K562 (cell line): ENCODE results near the gene ABI3BP. TPM values are rescaled to one million over a fixed set of nuclear protein-coding genes. Genes with fewer than 3 reads are reported as not detected.

ENCODE experiments used
- ATAC-seq: fragments of 200-7000 bp; cut with Tn5 transposase; 3 replicates; pipeline ENCODE4 v1.9.1; 2020; ENCODE audit warnings: moderate library complexity
- BruUV-seq: library from RNA; stranded (reverse); fragments of 400-500 nt; replicated peaks from 2 replicates; lab custom pipeline; 2021; lab: Mats Ljungman, UMichigan
- CTCF ChIA-PET: fragments of 300-600 bp; formaldehyde crosslinking; extraction: SDS; loops from one replicate; lab custom pipeline; 2021; ENCODE audit warnings: low intra/inter-chr PET ratio; lab: Yijun Ruan, JAX
- POLR2A ChIA-PET: fragments of 300-600, 350-650 bp; sonication (Branson Sonifier 250); formaldehyde crosslinking; extraction: SDS; loops from one replicate; lab custom pipeline; 2021; ENCODE audit warnings: antibody characterized with exemption, inconsistent platforms; lab: Yijun Ruan, JAX
- DNase-seq, 4 experiments: peaks; one replicate each; pipeline versions ENCODE4 v3.0.0 to v3.0.0-alpha.2; 2011 to 2018; ENCODE audit warnings: low spot score in 3 of 4, mixed read lengths in 3 of 4; ENCODE audit errors: extremely low read depth in 1 of 4
- FAIRE-seq: peaks from 2 replicates; lab custom pipeline; 2011; peaks lifted over from hg19 to GRCh38; lab: Jason Lieb, UNC
- H2AFZ ChIP-seq: 2 replicates; pipeline ENCODE4 v1.6.0; 2011; ENCODE audit warnings: low read depth, low read length, control low read depth, inconsistent platforms
- H3K27ac ChIP-seq: fragments of 200-600 bp; 3 replicates; pipeline ENCODE4 v1.8.0; 2011; ENCODE audit warnings: low read depth, mild to moderate bottlenecking, control low read depth, inconsistent platforms, low read length, moderate library complexity, mixed read lengths; ENCODE audit errors: extremely low read depth
- H3K27me3 ChIP-seq, 2 experiments: fragments of 300-600 bp in 1 of 2; 2 replicates in 1 of 2; 3 replicates in 1 of 2; pipeline versions ENCODE4 v1.6.0 to v1.8.0; 2011; ENCODE audit warnings: inconsistent platforms in 2 of 2, low read length in 2 of 2, mild to moderate bottlenecking in 1 of 2, mixed read lengths in 1 of 2, moderate library complexity in 1 of 2; ENCODE audit not compliant: control insufficient read depth in 2 of 2, insufficient read depth in 2 of 2
- H3K36me3 ChIP-seq: fragments of 300-600 bp; 3 replicates; pipeline ENCODE4 v1.8.0; 2011; ENCODE audit warnings: mild to moderate bottlenecking, low read length, inconsistent platforms; ENCODE audit not compliant: control insufficient read depth, insufficient read depth
- H3K4me1 ChIP-seq, 2 experiments: fragments of 200-600 bp in 1 of 2; replicated peaks in 1 of 2; 2 replicates in 1 of 2; 3 replicates in 1 of 2; pipeline versions ENCODE4 v1.5.1 to v1.8.0; 2011; ENCODE audit warnings: inconsistent platforms in 2 of 2, low read length in 2 of 2, mild to moderate bottlenecking in 1 of 2, mixed read lengths in 1 of 2, moderate library complexity in 1 of 2; ENCODE audit not compliant: control insufficient read depth in 2 of 2, insufficient read depth in 2 of 2
- H3K4me2 ChIP-seq: 2 replicates; pipeline ENCODE4 v1.6.1; 2011; ENCODE audit warnings: low read length, control low read depth, inconsistent platforms, mixed read lengths; ENCODE audit not compliant: insufficient read depth
- H3K4me3 ChIP-seq: fragments of 200-600 bp; sonication (generic), shearing (Covaris generic); 2 replicates; pipeline ENCODE4 v1.5.1; 2016; ENCODE audit warnings: control low read depth, inconsistent platforms
- H3K79me2 ChIP-seq: fragments of 200-600 bp; 3 replicates; pipeline ENCODE4 v1.8.0; 2011; ENCODE audit warnings: low read length, inconsistent platforms; ENCODE audit not compliant: control insufficient read depth, insufficient read depth
- H3K9ac ChIP-seq, 2 experiments: 2 replicates each; pipeline versions ENCODE4 v1.6.0 to v1.6.1; 2011; ENCODE audit warnings: low read depth in 2 of 2, low read length in 2 of 2, control low read depth in 1 of 2, inconsistent platforms in 1 of 2, mild to moderate bottlenecking in 1 of 2, mixed read lengths in 1 of 2; ENCODE audit not compliant: insufficient read depth in 1 of 2
- H3K9me1 ChIP-seq: one replicate; pipeline ENCODE4 v1.6.0; 2011; ENCODE audit warnings: inconsistent platforms, mild to moderate bottlenecking, low read length, moderate library complexity; ENCODE audit not compliant: control insufficient read depth, insufficient read depth
- H3K9me3 ChIP-seq: replicated peaks from 2 replicates; pipeline ENCODE4 v1.5.1; 2011; ENCODE audit warnings: low read depth, low read length, inconsistent platforms; ENCODE audit not compliant: control insufficient read depth, insufficient read depth
- H4K20me1 ChIP-seq: replicated peaks from 2 replicates; pipeline ENCODE4 v1.6.1; 2011; ENCODE audit warnings: low read length, inconsistent platforms, mixed read lengths; ENCODE audit not compliant: control insufficient read depth, insufficient read depth
- ADNP ChIP-seq: fragments of 200-800 bp; sonication (Bioruptor generic); IDR thresholded peaks from 2 replicates; pipeline ENCODE4 v1.6.1; 2016; ENCODE audit warnings: missing genetic modification characterization, missing compliant biosample characterization
- BCOR ChIP-seq: fragments of 450-650 bp; IDR thresholded peaks from 2 replicates; pipeline ENCODE4 v1.6.1; 2016
- DACH1 ChIP-seq: fragments of 450-650 bp; IDR thresholded peaks from 2 replicates; pipeline ENCODE4 v1.6.1; 2018; ENCODE audit not compliant: partially characterized antibody
- DPF2 ChIP-seq: fragments of 450-650 bp; IDR thresholded peaks from 2 replicates; pipeline ENCODE4 v1.6.1; 2016
- ILK ChIP-seq: fragments of 450-650 bp; IDR thresholded peaks from 2 replicates; pipeline ENCODE4 v1.6.1; 2016; ENCODE audit warnings: missing genetic modification characterization, low read depth, mild to moderate bottlenecking, missing compliant biosample characterization, moderate library complexity, borderline replicate concordance
- KDM4B ChIP-seq, 2 experiments: fragments of 450-650 bp in 1 of 2; sonication (generic) in 1 of 2; IDR thresholded peaks; 2 replicates each; pipeline ENCODE4 v1.6.1; 2016 to 2017; ENCODE audit warnings: borderline replicate concordance in 2 of 2, antibody characterized with exemption in 1 of 2, low read depth in 1 of 2, mild to moderate bottlenecking in 1 of 2
- KLF1 ChIP-seq: fragments of 450-650 bp; IDR thresholded peaks from 2 replicates; pipeline ENCODE4 v1.6.1; 2016; ENCODE audit warnings: missing genetic modification characterization, missing compliant biosample characterization
- SMAD2 ChIP-seq: fragments of 150-350 bp; IDR thresholded peaks from 2 replicates; pipeline ENCODE4 v1.6.1; 2014; ENCODE audit warnings: low read depth, mild to moderate bottlenecking, low read length
- SOX6 ChIP-seq: fragments of 450-650 bp; IDR thresholded peaks from 2 replicates; pipeline ENCODE4 v1.6.1; 2014; ENCODE audit warnings: mild to moderate bottlenecking
- SP1 ChIP-seq: sonication (generic); formaldehyde crosslinking; IDR thresholded peaks from 2 replicates; pipeline ENCODE4 v1.8.1; 2022; ENCODE audit warnings: mild to moderate bottlenecking, missing genetic modification reagents
- SRSF9 ChIP-seq: fragments of 200-400 bp; formaldehyde crosslinking; IDR thresholded peaks from 2 replicates; pipeline ENCODE4 v1.6.1; 2017; ENCODE audit warnings: low read depth, low read length, borderline replicate concordance
- TEAD1 ChIP-seq, 2 experiments: fragments of 450-650 bp in 1 of 2; sonication (generic) in 1 of 2; formaldehyde crosslinking; IDR thresholded peaks; 2 replicates each; pipeline versions ENCODE4 v1.4.0 to v1.8.0; 2020 to 2022; ENCODE audit warnings: mild to moderate bottlenecking in 2 of 2, missing genetic modification reagents in 1 of 2
- TEAD4 ChIP-seq, 2 experiments: sonication (generic) in 1 of 2; formaldehyde crosslinking in 1 of 2; IDR thresholded peaks; 2 replicates each; pipeline versions ENCODE4 v1.6.1 to v1.8.0; 2012 to 2022; ENCODE audit warnings: borderline replicate concordance in 1 of 2, inconsistent platforms in 1 of 2, low read length in 1 of 2, mild to moderate bottlenecking in 1 of 2, missing genetic modification reagents in 1 of 2
- ZNF174 ChIP-seq: fragments of 250-450 bp; sonication (Bioruptor Pico); IDR thresholded peaks from 2 replicates; pipeline ENCODE4 v1.4.0; 2020; ENCODE audit warnings: mild to moderate bottlenecking
- ZNF431 ChIP-seq: sonication (generic); formaldehyde crosslinking; IDR thresholded peaks from 2 replicates; pipeline ENCODE4 v1.8.0; 2022; ENCODE audit warnings: mild to moderate bottlenecking, missing genetic modification reagents
- WGBS: fragments of 100-300 bp; shearing (Covaris generic); methylation state at CpG from one replicate; pipeline ENCODE4 v1.1.6; 2016; ENCODE audit warnings: low coverage, mixed read lengths; ENCODE audit not compliant: insufficient coverage; ENCODE audit errors: missing lambda C conversion rate; 5-methylcytosine and 5-hydroxymethylcytosine counted together
- in situ Hi-C: fragments of 300-500 bp; cut with MboI; formaldehyde crosslinking; loops from 4 replicates; pipeline ENCODE4 v1.15.0; 2018; ENCODE audit warnings: inconsistent platforms, mixed read lengths
- intact Hi-C: fragments of 100-400 bp; cut with micrococcal nuclease; formaldehyde crosslinking; loops from 2 replicates; pipeline ENCODE4 v1.14.2; 2022
- polyA plus RNA-seq, 8 experiments: library from polyadenylated mRNA; depleted of rRNA in 4 of 8; stranded (reverse) in 5 of 8; unstranded in 3 of 8; fragments of >200 nt; fragmentation: Nextera tagmentation in 2 of 8; fragmentation: Illumina TruSeq in 1 of 8; extraction: Ambion mirVana in 2 of 8; extraction: Trizol in 1 of 8; gene quantifications; 2 replicates each; pipeline versions ENCODE4 v1.2.1 to v1.2.3, GENCODE V29; 2011 to 2014; ENCODE audit warnings: inconsistent platforms in 1 of 8, missing spikeins in 1 of 8
- total RNA-seq, 7 experiments: library from RNA; depleted of rRNA in 6 of 7; stranded (reverse); fragments of >200 nt in 6 of 7; fragmentation: Illumina TruSeq in 2 of 7; extraction: Trizol in 2 of 7; gene quantifications; 2 replicates each; pipeline versions ENCODE4 v1.2.1 to v1.2.3, GENCODE V29; 2011 to 2021; ENCODE audit warnings: low replicate concordance in 1 of 7
- TF ChIP-seq, protein P1 (sequence below), 2 experiments: fragments of 450-650 bp in 1 of 2; sonication (generic) in 1 of 2; formaldehyde crosslinking in 1 of 2; IDR thresholded peaks in 1 of 2; conservative IDR thresholded peaks in 1 of 2; 2 replicates each; pipeline versions ENCODE4 v1.6.1 to v1.8.1; 2016 to 2023; ENCODE audit warnings: mild to moderate bottlenecking in 2 of 2, moderate library complexity in 2 of 2, inconsistent platforms in 1 of 2, missing genetic modification reagents in 1 of 2

The ABI3BP gene
- total and polyA plus RNA-seq, 9 of the 15 experiments (the other 6 are each of a cell fraction or from before 2014, with no cell fraction given): 0.01 to 0.24 (median 0.06) TPM; not detected in 5

DNA sequence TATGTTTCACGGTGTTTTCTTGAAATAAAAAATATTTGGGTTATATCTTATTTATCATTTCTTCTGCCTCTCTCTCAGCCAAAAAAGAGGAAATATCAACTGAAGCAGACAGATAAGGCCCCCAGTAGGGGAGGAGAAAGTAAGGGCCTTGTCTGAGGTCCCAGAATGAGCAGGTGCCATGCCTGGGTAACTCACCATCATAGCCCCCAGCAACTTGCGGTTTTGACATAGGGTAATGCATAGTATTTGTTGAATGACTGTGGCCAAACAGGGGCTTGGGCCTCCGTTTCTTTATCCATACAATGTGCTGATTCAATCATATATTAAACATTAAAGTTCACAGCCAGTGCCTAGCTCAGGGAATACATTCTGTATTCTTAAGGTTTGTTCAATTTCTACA is 119.6 kb downstream of the ABI3BP start (continued):
- TF ChIP-seq ZNF174 (CRISPR knock-in tag): no peak
- TF ChIP-seq KLF1: no peak
- TF ChIP-seq SRSF9: no peak

DNA sequence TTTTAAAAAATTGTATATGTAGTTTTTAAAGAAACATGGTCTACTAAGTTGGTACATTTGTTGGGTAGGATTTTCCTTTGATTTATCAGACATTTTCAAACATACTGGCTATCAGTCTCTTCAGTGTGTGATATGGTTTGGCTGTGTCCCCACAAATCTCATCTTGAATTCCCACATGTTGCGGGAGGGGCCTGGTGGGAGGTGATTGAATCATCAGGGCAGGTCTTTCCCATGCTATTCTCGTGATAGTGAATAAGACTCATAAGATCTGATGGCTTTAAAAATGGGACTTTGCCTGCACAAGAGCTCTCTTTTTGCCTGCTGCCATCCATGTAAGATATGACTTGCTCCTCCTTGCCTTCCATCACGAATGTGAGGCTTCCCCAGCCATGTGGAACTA is 121.9 kb downstream of the ABI3BP start:
- Histone ChIP-seq H3K79me2 (no peaks in the 10 kb centered on the region), H3K27ac (no peak overlapping the region), H3K4me2 (no peak overlapping the region), H4K20me1 (no peaks in the 10 kb centered on the region), H3K27me3 (no peaks in the 10 kb centered on the region), H3K4me1 (no peaks in the 10 kb centered on the region), H3K9ac (no peak overlapping the region), H3K9me1 (no peaks in the 10 kb centered on the region), H2AFZ (no peak overlapping the region), H3K9me3 (no peaks in the 10 kb centered on the region), H3K36me3 (no peaks in the 10 kb centered on the region), H3K4me3 (no peak overlapping the region)
- BruUV-seq: no TSS peak
- DNase-seq: no peak
- WGBS: 4% methylated on average over 3 of the region's 3 CpGs
- intact Hi-C loops (loop anchor here (10.0 kb wide), 1 partner anchor 83 kb away; no protein-coding TSS in a partner anchor), in situ Hi-C loops (no loop called here)
- FAIRE-seq: no peak
- TF ChIP-seq ILK (tag) (no peak), KDM4B (IDR thresholded peaks at IDR 0.05; ENCODE audit: borderline replicate concordance in 2 of 2, low read depth in 1 of 2) (no peak), SOX6 (no peak), BCOR (no peak), SMAD2 (no peak), DPF2 (no peak), SP1 (CRISPR knock-in tag) (no peak), ADNP (tag) (no peak), TEAD4 (IDR thresholded peaks at IDR 0.05; ENCODE audit: low read length) (peak; percentile 53), TEAD4 (CRISPR knock-in tag; IDR thresholded peaks at IDR 0.05; ENCODE audit: borderline replicate concordance) (no peak), DACH1 (no peak), TEAD1 (CRISPR knock-in tag; IDR thresholded peaks at IDR 0.05) (0 out of 4 replicates have a peak, but pooled peaks of 1 of the 2 experiments have one; percentile 32), ZNF431 (no peak)
- TF ChIP-seq, protein P1, sequence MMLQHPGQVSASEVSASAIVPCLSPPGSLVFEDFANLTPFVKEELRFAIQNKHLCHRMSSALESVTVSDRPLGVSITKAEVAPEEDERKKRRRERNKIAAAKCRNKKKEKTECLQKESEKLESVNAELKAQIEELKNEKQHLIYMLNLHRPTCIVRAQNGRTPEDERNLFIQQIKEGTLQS (IDR thresholded peaks at IDR 0.05): no peak
- TF ChIP-seq, protein P1 (CRISPR knock-in tag; conservative IDR thresholded peaks at IDR 0.05): no peak
- ChIA-PET CTCF (no interaction called here), POLR2A (no interaction called here)
- ATAC-seq: no peak
